OCI-LY7 (cell line): ENCODE measurements around the gene SLC6A6.

Experiments
- EZH2phosphoT487 ChIP-seq: fragments of 200-600 bp; sonication (generic); IDR thresholded peaks from 2 replicates; pipeline ENCODE4 v1.6.1; 2018; ENCODE audit warnings: low read depth, borderline replicate concordance, mild to moderate bottlenecking, mixed run types, antibody characterized with exemption, low read length, moderate library complexity, mixed read lengths
- TF ChIP-seq, protein P1 (sequence below): fragments of 200-600 bp; sonication (generic); conservative IDR thresholded peaks from 2 replicates; pipeline ENCODE4 v1.5.1; 2014; ENCODE audit warnings: mild to moderate bottlenecking, antibody characterized with exemption, low read length, moderate library complexity, mixed read lengths

GRCh38 chr3:14392231-14392630 lies 10.2 kb upstream of the SLC6A6 start:
- TF ChIP-seq, protein P1, sequence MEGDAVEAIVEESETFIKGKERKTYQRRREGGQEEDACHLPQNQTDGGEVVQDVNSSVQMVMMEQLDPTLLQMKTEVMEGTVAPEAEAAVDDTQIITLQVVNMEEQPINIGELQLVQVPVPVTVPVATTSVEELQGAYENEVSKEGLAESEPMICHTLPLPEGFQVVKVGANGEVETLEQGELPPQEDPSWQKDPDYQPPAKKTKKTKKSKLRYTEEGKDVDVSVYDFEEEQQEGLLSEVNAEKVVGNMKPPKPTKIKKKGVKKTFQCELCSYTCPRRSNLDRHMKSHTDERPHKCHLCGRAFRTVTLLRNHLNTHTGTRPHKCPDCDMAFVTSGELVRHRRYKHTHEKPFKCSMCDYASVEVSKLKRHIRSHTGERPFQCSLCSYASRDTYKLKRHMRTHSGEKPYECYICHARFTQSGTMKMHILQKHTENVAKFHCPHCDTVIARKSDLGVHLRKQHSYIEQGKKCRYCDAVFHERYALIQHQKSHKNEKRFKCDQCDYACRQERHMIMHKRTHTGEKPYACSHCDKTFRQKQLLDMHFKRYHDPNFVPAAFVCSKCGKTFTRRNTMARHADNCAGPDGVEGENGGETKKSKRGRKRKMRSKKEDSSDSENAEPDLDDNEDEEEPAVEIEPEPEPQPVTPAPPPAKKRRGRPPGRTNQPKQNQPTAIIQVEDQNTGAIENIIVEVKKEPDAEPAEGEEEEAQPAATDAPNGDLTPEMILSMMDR = peak; percentile 68
- TF ChIP-seq EZH2phosphoT487 = no peak
